Measurements from ENCODE around the gene HRAS.

- TF ChIP-seq ZNF274 (IDR thresholded peaks at IDR 0.05; ENCODE audit: low read depth, low read length): no peak
- TF ChIP-seq YY1 (IDR thresholded peaks at IDR 0.05; ENCODE audit: insufficient read depth, insufficient read length): no peak
Observed at GRCh38 chr11:562046-562645, 26.8 kb upstream of the HRAS start.
